Esophagus muscularis mucosa (tissue), 4 donors: ENCODE data around the gene DLST. TPM values are rescaled to one million over a fixed set of nuclear protein-coding genes. Genes with fewer than 3 reads are reported as not detected.

Experiments
- DNase-seq: peaks from one replicate; pipeline ENCODE4 v3.0.0-alpha.2; 2017; ENCODE audit errors: extremely low spot score
- H3K27ac ChIP-seq, 4 donors: fragments of 200-600 bp; sonication (generic); replicated peaks in 1 of 4; 1 replicate in 3 of 4; 2 replicates in 1 of 4; pipeline ENCODE4 v1.5.1; 2016 to 2019; ENCODE audit warnings: mild to moderate bottlenecking in 1 of 4
- H3K27me3 ChIP-seq, 4 donors: fragments of 200-600 bp; sonication (generic); one replicate each; pipeline versions ENCODE4 v1.5.1 to v1.6.0; 2016 to 2019
- H3K36me3 ChIP-seq, 4 donors: fragments of 200-600 bp; sonication (generic); one replicate each; pipeline ENCODE4 v1.5.1; 2016 to 2019
- H3K4me1 ChIP-seq, 4 donors: fragments of 200-600 bp; sonication (generic); one replicate each; pipeline ENCODE4 v1.5.1; 2016 to 2019
- H3K4me3 ChIP-seq, 4 donors: fragments of 200-600 bp; sonication (generic); 1 replicate in 2 of 4; 2 replicates in 2 of 4; pipeline ENCODE4 v1.5.1; 2016 to 2019; ENCODE audit warnings: mild to moderate bottlenecking in 4 of 4, moderate library complexity in 1 of 4
- H3K9me3 ChIP-seq, 4 donors: fragments of 200-600 bp; sonication (generic); 1 replicate in 3 of 4; 2 replicates in 1 of 4; pipeline ENCODE4 v1.5.1; 2016 to 2019
- CTCF ChIP-seq, 3 experiments: fragments of 200-600 bp in 2 of 3; fragments of 450-650 bp in 1 of 3; sonication (generic) in 2 of 3; IDR thresholded peaks; one replicate each; pipeline ENCODE4 v1.5.1; 2017 to 2019; ENCODE audit warnings: antibody characterized with exemption in 3 of 3, mild to moderate bottlenecking in 2 of 3, moderate library complexity in 1 of 3
- EP300 ChIP-seq: sonication (generic); formaldehyde crosslinking; IDR thresholded peaks from one replicate; pipeline ENCODE4 v1.6.1; 2017; ENCODE audit warnings: antibody characterized with exemption
- POLR2A ChIP-seq: fragments of 450-650 bp; IDR thresholded peaks from one replicate; pipeline ENCODE4 v1.6.1; 2017; ENCODE audit warnings: antibody characterized with exemption, moderate library complexity, mild to moderate bottlenecking, low read depth
- POLR2AphosphoS5 ChIP-seq, 2 donors: sonication (generic); formaldehyde crosslinking; IDR thresholded peaks; one replicate each; pipeline ENCODE4 v1.6.1; 2017; ENCODE audit warnings: antibody characterized with exemption in 2 of 2
- WGBS: methylation state at CpG from one replicate; pipeline ENCODE4 v1.1.5; 2018; 5-methylcytosine and 5-hydroxymethylcytosine counted together
- intact Hi-C: fragments of 100-400 bp; cut with DNase I; formaldehyde crosslinking; loops from one replicate; pipeline ENCODE4 v1.15.1; 2023
- total RNA-seq, 4 donors: library from RNA; depleted of rRNA; stranded (reverse); fragments of >200 nt; gene quantifications; one replicate each; pipeline versions ENCODE4 v1.1.0 to v1.2.1, GENCODE V29; 2016

DLST gene
- total RNA-seq, 4 donors from 2014 or later = 72.7 to 96.2 (median 88.5) TPM

- Histone ChIP-seq H3K4me3 (no peak overlapping the region), H3K27me3 (no peaks in the 10 kb centered on the region), H3K27ac (peak overlapping the region in 1 of 4 donors; percentile 3), H3K9me3 (no peaks in the 10 kb centered on the region), H3K36me3 (peaks cover 54 to 83% (median 65%) of the 10 kb centered on the region in 4 donors), H3K4me1 (peaks cover 25 to 32% (median 30%) of the 10 kb centered on the region in 4 donors)
- WGBS = 70% methylated on average over 10 of the region's 10 CpGs
- intact Hi-C loops = no loop called here
- no peak for DNase-seq
- TF ChIP-seq POLR2AphosphoS5 (IDR thresholded peaks at IDR 0.05) (peak in 1 of 2 donors; percentile 13), EP300 (no peak)
Observed at GRCh38 chr14:74902941-74903705, 21.4 kb downstream of the DLST start.

GRCh38 chr14:74904635-74905503, 23.2 kb downstream of the DLST start:
- H3K27ac ChIP-seq = peak overlapping the region in 2 of 4 donors; percentile 42 to 64
- WGBS = 81% methylated on average over 6 of the region's 6 CpGs
- H3K4me3 ChIP-seq = no peak overlapping the region
- no peaks in the 10 kb centered on the region for H3K9me3 ChIP-seq
- no peak for DNase-seq
- H3K36me3 ChIP-seq = peaks cover 37 to 66% (median 47%) of the 10 kb centered on the region in 4 donors
- H3K27me3 ChIP-seq = no peaks in the 10 kb centered on the region
- intact Hi-C loops = loop anchor here (2.0 kb wide), 1 partner anchor 44 kb away; no protein-coding TSS in a partner anchor
- peaks cover 30 to 35% (median 32%) of the 10 kb centered on the region in 4 donors for H3K4me1 ChIP-seq
- TF ChIP-seq POLR2AphosphoS5 (IDR thresholded peaks at IDR 0.05) (no peak), EP300 (no peak), CTCF (IDR thresholded peaks at IDR 0.05) (no peak), POLR2A (no peak)

- DNase-seq = no peak
- intact Hi-C loops = loop anchor here (2.0 kb wide), 1 partner anchor 45 kb away; no protein-coding TSS in a partner anchor
- H3K27me3 ChIP-seq = no peaks in the 10 kb centered on the region
- no peaks in the 10 kb centered on the region for H3K9me3 ChIP-seq
- peak overlapping the region in 2 of 4 donors; percentile 42 to 64 for H3K27ac ChIP-seq
- TF ChIP-seq POLR2AphosphoS5 (IDR thresholded peaks at IDR 0.05) (peak; percentile 43 to 54), CTCF (IDR thresholded peaks at IDR 0.05) (peak; percentile 86 to 95 (median 90)), POLR2A (no peak), EP300 (no peak)
- no peak overlapping the region for H3K4me3 ChIP-seq
- H3K36me3 ChIP-seq = peaks cover 29 to 58% (median 39%) of the 10 kb centered on the region in 4 donors
- 80% methylated on average over 7 of the region's 14 CpGs for WGBS
- H3K4me1 ChIP-seq = peaks cover 30 to 35% (median 32%) of the 10 kb centered on the region in 4 donors
Observed at GRCh38 chr14:74905595-74906142, 24.0 kb downstream of the DLST start.

- Histone ChIP-seq H3K36me3 (peaks cover 15 to 44% (median 26%) of the 10 kb centered on the region in 4 donors), H3K27ac (no peak overlapping the region), H3K4me3 (no peak overlapping the region), H3K9me3 (no peaks in the 10 kb centered on the region), H3K27me3 (no peaks in the 10 kb centered on the region), H3K4me1 (peaks cover 30 to 35% (median 32%) of the 10 kb centered on the region in 4 donors)
- no peak for TF ChIP-seq POLR2AphosphoS5 (IDR thresholded peaks at IDR 0.05)
- no peak for TF ChIP-seq CTCF (IDR thresholded peaks at IDR 0.05)
- TF ChIP-seq EP300 = no peak
- no peak for TF ChIP-seq POLR2A
- no peak for DNase-seq
- 80% methylated on average over 4 of the region's 12 CpGs for WGBS
- intact Hi-C loops = no loop called here
Observed at GRCh38 chr14:74906925-74907521, 25.3 kb downstream of the DLST start.
